Fibroblast of skin of left quadriceps (primary cell): ENCODE measurements around the gene NRG3.

Source experiments
- DNase-seq, 2 experiments: peaks; one replicate each; pipeline ENCODE4 v3.0.0-alpha.2; 2013; ENCODE audit warnings: low read depth in 2 of 2

The NRG3 gene

GRCh38 chr10:81884856-81885255, 9.9 kb downstream of the NRG3 start:
- DNase-seq: no peak

GRCh38 chr10:81885491-81885890, 10.5 kb downstream of the NRG3 start:
- DNase-seq: no peak

DNA sequence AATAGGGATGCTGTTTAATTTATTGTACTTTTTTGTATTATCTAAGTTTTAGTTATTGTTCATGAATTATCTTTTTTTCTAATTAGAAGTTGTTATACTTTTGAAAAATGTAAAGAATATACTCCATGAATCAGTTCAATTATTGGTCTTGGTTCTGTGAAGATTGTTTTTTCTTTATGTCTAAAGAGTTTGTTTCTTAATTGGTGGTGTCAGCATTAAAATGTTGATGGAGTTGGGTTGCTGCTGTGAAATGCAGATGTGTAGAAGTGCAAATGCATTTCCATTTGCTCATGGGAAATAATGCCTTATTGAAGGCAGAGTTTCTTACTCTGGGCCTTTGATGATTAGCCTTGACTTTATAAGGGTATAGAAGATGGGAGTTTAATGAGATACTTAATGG, 11.9 kb downstream of the NRG3 start:
- no peak for DNase-seq

DNA sequence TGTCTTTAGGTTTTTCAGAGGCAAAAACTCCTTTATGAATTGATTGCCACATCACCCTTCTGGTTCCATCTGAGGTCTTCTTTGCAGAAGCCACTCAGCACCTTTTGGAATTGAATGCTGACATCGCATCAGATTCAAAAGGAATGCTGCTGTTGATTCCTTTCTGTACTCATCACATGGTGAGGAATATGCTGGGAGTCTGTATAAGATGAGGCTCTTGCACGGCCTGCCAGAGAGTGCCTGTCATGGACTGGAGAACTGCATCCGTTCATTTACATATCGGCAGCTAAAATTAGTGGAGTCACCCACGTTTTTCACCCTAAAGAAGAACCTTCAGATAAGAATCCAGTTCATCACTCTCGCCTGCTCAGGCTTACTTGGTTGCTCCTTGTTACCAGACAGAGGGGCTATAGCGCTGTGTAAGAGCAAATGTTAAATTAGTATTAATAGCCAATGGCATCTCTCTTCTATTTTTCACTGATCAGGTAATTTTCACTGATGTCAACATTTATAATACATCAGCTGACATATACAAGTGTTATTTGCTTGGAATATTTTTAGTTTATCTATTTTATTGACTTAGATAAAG, 14.3 kb downstream of the NRG3 start:
- no peak for DNase-seq

DNA sequence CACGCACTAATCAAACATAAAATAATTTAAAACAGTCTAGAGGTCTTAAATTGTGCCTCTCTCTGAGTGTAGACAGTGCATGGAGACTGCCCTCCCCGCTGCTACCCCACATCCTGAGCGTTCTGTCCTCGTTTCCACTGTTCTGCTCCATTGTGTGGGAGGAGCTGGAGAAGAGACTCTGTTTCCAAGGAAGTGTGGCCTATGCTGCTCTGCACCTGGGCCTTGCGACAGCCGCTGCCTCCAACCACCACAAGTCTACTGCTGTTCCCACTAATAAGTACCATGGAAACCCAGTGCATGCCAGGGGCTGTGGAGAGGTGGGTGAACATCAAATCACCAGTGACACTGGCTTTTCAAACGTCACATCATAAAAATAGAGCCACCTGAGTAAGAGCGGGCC, 19.6 kb downstream of the NRG3 start:
- DNase-seq: no peak

GRCh38 chr10:81898518-81898917, 23.5 kb downstream of the NRG3 start:
- no peak for DNase-seq

DNA sequence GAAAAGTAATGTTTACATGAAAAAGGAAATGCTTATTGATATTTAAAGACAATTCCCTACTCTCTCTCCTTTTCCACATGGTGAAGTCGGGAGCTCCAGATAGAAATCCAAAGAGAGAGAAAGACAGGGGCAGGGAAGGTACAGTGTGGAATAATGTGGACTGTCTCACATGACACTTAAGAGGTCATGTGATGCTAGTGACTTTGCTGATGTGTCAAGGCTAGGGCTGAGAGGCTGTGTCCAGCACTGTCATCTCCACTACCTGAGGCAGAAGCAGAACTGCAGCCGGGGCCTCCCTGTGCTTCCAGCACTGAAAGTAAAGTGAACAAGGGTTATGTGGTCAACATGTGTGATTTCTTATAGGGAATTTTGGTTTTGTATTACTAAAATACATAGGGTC, 26.0 kb downstream of the NRG3 start:
- DNase-seq: no peak

DNA sequence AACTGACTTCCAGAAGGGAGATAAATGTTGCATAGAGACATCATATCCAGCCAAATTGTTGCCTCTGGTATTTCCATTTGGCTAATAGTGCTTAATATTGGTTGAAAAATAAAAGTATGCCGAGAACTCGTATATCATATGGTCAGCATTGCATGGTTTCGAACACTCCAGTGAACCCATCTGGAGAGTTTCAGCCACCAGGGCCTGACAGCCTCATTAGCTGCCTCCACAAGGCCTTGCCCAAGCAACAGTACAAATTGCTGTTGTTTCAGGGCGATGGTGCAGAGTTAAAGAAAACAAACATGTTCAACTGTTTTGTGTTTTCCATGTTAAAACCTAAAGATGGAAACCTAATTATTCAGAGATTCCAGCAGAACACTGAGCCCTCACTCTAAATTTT, 28.5 kb downstream of the NRG3 start:
- no peak for DNase-seq

DNA sequence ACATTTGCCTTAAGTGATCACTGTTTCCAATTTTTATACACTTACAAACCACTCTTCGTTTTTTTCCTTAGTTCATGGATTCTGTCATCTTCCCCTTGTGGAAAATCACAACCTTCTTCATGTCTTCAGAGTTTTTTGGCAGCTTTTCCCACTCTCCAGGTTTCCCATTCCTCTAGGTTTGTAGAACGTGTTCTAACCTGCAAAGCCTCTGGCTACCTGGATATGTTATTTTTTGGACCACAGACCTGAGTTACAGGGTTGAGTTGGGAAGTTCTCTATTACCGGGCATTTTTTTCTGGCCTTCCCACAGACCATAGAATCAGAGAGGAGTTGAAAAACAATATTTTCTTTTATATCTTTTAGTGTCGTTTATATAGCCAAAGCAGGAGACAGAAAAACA, 30.2 kb downstream of the NRG3 start:
- DNase-seq: no peak

- DNase-seq: no peak
These were observed 34.5 kb downstream of the NRG3 start for GRCh38 chr10:81909453-81909852.

DNA sequence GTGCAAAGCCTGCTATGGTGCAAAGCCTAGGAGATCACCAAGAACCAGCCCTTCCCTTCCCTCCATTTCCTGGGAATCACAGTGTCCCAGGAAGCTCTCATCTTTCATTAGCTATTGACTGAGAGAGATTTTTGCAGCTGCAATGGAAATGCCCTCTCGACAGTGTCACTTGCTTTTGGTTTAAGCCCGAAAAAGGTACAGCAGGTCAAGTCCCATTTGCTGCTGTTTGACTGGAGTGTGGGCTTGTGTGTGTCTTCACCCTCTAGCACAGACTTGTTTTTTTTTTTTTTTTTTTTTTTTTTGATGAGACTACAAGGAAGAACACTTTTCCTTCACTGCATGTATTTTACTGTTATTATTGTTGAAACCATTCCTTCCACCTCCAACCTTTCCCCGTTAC, 36.3 kb downstream of the NRG3 start:
- DNase-seq: no peak

- DNase-seq: no peak
These were observed 39.9 kb downstream of the NRG3 start for GRCh38 chr10:81914736-81915503.

- DNase-seq: no peak
These were observed 40.5 kb downstream of the NRG3 start for GRCh38 chr10:81915504-81915897.

DNA sequence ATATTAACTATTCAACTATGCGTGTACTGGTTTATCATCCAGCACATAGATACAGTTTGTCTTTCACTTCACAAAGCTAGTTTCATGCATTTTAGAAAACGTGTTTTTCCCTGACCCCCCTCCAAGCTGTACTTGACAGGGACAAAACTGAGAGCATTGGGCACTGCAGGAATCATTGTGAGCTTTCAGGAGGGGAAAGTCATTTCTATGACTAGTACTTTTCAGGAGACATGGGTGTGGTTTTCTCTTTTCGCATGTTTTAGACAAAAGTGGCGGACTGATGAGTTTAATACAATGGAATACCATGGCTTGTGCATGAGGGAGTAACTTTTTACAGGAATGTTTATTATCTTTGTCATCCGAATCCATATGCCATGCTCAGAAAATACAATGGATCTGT, 42.7 kb downstream of the NRG3 start:
- no peak for DNase-seq

- no peak for DNase-seq
These were observed 43.8 kb downstream of the NRG3 start for GRCh38 chr10:81918766-81919165.

DNA sequence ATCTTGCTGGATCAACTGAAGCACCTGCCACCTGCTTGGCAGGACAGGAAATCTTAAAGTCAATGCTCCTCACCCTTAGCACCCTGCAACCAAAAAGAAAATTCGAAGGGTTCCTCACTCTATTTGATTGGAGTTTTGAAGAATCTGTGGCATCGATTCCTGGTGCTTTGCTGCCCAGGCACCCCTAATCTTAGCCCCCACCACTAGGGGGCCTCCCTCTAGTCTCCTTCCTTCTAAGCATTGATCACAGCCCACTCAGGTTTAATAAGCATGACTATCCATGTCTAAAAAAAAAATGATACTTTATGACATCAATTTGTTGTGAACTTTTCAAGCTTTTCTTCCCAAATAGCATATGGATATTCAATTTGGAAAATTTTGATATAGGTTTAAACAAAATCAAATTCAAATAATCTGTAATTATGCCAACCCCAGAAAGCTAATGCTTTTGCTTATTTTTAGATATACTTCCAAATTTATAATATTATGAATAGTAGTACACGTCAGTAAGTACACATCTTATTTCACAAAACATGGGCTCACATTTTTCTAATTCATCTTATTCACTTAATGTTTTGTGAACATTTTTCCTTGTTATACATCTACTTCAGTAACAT, 45.3 kb downstream of the NRG3 start:
- no peak for DNase-seq

GRCh38 chr10:81928119-81928518, 53.1 kb downstream of the NRG3 start:
- DNase-seq: no peak

DNA sequence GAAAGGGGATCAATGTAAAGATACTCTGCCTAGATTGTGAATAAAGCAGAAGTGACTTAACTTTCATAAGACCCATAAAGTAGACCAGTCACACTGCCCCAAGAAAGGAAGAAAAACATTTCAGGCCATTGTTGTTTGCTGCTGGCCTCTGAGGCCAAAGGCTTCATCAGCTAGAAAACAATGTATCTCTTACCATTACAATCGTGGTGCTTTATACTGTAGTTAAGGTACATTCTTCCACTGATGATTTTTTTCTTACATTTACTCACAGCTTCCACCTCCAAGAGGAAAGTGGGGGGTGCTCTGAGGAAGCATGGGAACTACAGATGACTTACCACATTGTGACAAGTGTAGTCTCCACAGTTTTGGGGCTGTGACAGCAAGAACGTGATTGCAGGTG, 68.6 kb downstream of the NRG3 start:
- no peak for DNase-seq

DNA sequence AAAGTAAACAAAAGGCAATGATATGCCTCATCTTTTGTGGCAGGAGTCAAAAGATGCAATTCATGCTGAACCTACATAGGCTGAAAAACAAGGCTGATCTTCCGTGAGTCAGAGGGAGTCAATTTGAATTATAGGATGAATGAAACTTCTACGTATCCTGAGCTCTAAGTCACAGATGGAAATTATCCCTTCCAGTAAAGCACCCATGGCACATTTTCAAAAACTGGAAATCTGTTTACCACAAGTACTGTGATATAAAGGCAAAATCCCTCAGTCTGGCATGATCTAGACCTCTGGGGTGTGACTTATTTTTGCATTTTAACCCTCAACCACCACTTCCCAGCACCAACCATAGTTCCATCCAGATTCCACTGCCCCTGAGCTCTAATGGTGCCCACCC, 69.6 kb downstream of the NRG3 start:
- DNase-seq: no peak

- no peak for DNase-seq
These were observed 74.3 kb downstream of the NRG3 start for GRCh38 chr10:81949283-81949682.

DNA sequence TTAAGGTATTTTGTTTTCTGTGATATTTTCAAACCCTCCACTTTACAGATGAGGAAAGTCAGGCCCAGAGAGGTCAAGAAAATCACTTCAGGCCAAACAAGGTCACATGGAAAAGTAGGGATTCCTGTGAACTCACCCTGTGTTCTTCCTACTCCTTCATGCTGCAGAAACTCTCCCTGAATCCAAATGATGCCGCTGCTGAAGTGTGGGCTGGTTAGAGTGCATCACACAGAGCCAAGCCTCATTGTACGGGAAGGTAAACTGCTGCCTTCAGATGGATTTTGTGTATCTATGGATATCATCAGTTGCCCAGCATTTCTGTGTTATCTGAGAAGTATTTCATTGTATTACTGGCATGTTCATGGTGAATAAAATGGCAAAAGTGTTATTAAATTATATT, 75.4 kb downstream of the NRG3 start:
- no peak for DNase-seq

DNA sequence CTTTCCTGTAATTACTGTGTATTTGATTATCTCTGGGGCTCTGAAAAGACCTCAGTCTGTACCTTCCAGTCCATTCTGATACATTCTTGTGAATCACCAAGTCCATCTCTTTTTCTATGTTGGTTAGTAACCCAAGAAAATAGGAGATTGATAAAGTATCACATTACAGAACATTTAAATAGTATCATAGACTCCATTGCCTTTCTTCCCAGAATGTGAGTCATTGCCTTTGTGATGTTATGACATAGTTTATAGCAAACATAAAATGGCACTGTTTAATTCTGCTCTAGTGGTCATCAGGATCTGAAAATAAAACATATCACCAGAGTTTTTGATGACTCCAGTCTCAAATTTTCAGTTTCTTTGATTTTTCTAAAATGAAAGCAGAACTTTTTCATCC, 78.4 kb downstream of the NRG3 start:
- DNase-seq: no peak

DNA sequence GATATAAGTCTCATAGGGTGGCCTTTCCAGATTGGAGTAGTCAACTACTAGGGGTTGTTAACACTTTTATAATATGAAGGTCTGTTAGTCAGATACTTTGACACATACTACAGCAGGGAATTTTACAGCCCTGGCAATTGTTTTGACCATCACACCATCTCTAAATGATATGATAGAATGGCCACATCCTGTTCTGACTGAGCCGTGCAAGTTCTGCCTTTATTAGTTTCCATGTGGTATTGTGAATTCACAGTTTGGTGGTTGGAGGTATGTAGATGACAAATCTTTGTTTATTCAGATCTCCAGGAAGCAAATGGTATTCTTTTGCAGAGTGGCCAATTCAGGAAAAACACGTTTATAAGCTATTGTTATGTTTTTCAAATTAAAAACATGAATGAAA, 83.0 kb downstream of the NRG3 start:
- no peak for DNase-seq
